NCI-H128 (cell line): ENCODE measurements around the gene ELFN2.

Experiments
- DNase-seq: peaks from one replicate; lab custom pipeline; 2025; ENCODE audit not compliant: unreplicated experiment; lab: John Stamatoyannopoulos, UW

Gene ELFN2

DNA sequence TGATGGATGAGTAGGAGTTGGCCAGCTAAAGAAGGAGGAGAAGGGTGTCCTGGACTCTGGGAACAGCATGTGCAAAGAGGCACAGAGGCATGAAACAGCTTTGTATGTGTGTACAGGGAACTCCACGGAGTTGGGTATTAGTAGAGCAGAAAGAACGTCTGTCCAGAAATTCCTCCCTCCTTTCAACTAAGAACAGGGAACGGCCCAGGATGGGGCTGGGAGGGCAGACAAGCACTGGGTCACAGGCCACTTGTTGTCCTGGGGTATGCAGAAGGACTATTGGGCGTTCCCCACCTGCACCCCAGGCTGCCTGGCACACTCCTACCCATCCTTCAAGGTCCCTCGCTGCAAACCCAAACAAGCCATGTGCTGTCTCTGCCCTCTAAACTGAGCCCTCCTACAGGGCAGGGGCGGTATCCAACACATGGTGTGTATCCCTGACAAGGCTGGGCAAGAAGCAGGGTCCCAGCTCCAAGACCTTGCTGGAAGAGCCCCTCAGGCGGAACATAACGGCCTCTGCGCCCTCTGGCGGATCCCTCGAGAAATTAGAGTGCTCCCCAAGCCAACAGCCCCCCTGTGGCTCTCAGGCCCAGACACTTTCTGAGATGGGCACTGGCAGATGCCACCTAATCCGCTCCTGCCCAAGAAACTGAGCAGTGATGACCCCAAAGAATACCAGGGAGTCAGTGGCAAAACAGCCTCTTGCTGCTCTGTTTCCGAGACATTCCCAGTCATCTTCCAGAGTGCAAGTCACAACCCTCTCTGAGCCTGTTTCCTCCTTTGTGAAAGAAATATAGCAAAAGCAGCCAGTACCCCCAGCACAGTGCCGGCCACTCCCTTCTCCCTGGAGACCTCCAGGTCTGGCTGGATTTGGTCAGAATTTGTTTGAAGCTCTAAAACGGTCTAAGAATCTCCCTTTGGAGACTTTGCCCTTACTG is 1.6 kb upstream of the ELFN2 start:
- DNase-seq: no peak

DNA sequence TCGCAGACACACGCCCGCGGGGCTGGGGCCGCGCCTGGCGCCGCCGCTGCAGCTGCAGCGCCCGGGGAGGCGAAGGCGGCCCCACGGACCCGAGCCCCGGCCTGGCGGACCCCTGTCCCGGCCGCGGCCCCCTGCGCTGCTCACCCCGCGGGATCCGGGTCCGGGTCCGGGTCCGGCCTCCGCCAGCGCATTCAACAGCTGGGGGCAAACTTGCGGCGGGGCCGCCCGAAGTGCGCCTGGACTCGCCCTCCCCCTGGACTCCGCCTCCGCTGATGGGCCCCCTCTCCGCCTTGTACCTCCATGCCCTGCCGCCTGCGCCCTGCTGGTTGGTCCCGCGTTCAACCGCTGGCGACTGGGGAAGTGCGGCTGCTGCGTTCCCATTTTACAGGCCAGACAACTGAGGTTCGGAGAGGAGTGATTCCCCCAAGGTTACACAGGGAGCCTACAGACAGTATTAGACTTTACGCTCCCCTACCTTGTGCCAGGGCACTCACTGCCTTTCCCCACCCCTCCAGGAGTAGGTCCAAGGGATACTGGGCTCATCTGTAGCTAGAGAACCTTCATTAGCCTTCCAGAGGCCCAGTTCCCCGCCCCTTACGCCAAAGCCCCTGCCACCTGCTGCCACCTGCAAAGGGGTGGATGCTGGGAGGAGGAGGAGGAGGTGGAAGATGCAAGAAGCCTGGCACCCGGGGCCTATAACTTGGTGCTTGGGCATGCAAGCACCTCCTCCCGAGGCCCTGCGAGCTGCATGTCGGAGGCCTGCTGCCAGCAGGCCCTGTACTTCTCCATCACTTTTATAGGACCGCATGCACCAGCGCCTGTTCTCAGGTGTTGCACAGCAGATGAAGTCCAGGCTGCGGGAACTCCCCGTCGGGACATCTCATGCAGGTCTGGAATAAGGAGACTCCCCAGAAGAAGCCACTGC is 694 bp upstream of the ELFN2 start:
- DNase-seq: no peak

DNA sequence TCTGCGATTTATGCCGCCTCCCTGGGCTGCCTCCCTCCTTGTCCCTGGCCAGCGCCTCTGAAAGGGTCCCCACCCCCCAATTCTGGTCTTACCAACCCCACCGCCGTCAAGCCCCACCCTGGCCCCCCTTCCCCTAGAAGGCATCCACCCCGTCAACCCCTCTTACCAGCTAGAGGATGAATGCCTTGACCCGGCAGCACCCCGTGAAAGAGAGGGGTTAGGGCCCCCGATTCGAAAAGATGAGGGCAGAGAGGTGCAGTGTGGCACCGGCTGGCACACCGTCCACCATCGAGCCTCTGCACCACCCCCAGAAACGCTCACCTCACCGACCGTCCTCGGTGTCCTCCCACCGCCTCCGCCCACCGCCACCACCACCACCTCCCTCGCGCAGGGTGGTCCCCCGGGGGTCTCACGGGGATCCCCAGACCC is 559 bp downstream of the ELFN2 start:
- DNase-seq: no peak

DNA sequence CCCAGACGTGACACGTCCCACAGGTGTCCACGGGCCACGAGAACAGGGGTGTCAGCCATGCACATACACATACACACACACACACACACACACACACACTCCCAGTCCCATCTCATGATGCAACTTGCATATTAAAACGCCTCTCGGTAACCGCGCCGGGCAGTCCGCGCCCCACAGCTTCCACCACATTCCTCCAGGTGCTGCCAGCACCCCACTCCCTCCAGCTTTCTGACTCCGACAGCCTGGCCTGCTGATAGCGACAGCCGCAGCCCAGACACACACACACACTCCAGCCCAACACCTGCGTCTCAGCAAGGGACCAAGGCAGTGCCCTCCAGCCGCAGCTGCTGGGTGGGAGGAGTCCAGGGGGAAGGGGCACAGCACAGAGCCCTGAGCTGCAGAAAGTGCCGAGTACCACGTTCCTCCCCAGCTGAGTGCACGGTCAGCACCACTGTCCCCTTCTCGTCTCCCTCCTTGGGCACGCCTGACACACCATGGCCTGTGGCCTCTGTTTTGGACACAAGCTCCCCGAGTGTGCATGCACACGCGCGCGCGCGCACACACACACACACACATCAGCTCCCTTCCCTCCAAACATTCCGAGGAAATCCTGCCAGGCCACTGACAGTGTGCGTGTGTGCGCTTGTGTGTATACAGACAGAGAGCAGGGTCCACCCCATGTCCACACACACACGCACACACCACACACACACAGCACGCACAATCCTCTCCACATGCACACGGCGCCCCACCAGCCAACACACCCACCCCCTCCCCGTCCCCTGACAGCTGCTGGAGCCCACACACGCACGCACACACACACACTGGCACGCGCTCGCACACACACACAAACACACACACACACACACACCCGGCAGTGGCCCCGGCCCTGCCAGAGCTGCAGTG is 1.2 kb downstream of the ELFN2 start:
- DNase-seq: no peak

DNA sequence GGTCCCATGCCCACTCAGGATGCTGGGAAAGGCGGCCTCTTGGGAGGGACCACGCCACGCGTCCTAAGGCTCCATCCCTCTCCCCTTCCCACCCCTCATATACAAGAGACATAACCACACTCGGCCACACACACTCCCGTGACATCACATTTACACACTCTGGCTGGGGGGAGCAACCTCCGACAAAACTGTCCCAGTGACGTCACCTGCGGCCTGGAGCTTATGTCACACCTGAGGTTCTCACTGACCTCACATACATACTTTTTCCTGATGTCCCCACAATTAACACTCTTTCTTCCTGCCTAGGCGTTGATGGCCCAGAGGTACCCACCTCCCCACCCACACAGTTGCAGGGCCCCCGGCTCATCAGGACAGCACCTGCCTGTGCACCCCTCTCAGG is 1.9 kb downstream of the ELFN2 start:
- DNase-seq: no peak

DNA sequence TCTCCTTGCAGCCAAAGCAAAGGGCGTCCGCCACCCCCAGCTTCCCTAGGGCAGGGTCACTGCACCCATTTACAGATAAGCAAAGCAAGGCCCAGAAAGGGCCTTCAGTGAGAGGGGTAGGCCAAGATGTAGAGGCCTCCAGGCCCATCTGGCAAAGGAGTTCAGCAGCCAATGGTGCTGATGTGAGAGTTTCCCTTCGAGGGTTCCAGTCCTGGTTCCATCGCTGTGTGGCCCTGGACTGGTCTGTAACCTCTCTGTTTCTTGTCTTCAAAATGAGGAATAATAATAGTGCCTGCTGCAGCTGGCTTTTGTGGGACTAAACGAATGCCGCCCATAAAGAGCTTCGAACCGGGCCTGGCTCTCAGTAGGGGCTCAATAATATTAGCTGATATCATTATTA is 4.0 kb downstream of the ELFN2 start:
- DNase-seq: no peak

DNA sequence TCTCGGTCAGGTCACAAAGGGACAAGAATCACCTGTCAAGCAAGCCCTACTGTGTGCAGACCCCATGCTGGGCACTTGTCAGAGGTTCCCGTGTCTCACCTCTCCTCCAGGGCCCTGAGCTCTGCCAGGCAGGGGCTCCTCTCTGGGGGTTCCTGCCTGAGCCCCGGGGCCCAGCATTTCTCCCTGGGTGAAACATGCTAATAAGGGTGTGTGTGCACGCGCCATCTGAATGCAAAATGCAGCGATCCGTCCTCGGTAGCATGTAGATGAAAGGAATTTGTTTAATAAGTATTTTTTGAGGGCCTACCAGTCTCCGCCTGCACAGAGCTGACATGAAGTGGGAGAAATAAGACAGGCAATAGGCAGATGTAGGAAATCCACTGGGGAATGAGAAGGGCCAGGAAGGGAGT is 5.8 kb downstream of the ELFN2 start:
- no peak for DNase-seq

DNA sequence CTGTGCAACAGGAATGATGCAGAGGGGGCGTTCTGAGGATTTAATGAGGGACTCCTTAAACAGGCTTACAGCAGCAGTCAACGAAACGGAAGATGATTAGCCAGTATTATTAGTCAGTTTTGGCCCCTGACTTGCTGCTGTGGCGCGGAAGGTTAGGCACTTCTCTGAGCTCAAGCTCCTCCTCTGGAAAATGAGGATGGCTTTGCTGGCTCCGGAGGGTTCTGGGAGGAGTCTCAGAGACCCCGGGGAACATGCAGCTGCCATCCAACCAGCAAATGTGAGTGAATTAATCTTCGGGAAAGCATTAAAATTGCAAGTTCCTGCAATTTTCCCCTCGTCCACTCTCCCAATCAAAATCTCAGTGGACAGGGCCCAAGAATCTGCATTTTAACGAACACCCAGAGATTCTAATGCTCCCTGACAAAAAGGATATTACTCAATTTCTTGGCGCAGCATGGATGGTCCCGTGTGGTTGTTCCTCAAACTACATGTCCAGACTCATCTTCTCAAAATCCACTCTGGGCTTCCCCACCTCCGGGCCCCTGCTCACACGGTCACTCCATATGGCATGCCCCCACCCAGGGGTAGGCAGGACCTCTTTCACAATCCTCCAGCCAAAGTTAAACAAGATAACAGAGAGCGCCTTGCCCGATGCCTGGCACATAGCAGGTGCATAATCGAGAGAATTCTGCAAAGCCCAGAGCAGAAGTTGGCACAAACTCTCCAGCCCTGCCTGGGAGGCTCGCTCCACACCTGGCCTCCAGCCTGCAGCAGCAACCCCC is 6.4 kb downstream of the ELFN2 start:
- DNase-seq: no peak

DNA sequence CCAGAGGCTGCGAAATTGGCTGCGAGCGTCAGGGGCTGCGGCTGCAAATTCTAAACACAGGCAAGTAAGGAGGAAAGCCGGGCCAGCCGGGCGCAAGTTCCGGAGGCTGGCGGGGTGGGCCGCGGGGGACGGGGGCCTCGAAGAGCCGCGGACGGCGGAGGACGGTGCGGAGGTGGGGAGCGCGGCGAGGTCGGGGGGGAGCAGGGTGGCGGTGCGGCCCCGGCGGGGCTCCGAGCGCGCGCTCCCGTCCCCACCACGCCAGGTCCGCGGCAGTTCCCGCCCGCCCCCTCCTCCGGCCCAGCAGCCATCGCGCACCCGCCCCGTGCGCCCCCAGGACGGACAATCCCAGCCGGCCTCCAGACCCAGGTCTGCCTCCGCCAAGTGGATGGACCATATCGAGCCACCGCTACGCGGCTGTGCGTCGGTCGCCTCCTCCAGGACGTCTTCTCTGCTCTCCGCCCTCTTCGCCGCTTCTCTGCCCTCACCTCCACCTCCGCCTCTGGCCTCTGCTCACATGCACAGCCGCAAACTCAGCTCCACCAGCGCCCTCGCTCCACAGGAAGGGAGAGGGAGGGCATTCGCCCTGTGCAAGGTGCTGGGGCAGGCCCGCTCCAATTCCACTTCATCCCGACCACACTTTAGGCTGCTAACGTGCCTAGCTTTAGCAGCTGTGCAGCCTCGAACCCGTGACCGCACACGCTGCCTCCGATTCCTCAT is 7.2 kb downstream of the ELFN2 start:
- DNase-seq: no peak

DNA sequence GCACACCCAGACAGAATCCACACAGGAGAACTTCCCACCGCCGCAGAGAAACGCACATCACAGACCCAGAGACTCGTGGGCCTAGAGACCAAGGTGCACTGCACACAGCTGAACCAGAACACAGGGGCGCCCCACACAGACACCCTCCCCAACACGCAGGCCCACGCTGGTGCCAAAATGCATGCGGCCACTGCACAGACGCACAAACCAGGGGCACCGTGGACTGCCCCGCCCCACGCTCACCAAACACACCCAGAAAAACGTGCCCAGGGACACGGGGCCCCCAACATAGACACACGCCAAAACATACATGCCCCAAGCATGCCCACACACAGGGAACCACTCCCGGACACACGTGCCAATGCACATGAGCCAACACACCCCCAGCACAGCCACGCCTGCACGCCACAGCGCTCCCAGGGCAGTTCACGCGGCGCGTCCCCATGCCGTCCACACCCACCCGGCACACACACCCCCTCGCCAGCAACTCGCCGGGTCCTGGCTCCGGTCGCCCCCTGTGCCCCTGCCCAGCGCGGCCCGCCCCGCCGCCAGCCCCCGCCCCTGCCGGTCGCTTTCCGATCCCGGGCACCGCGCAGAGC is 7.8 kb downstream of the ELFN2 start:
- DNase-seq: no peak

DNA sequence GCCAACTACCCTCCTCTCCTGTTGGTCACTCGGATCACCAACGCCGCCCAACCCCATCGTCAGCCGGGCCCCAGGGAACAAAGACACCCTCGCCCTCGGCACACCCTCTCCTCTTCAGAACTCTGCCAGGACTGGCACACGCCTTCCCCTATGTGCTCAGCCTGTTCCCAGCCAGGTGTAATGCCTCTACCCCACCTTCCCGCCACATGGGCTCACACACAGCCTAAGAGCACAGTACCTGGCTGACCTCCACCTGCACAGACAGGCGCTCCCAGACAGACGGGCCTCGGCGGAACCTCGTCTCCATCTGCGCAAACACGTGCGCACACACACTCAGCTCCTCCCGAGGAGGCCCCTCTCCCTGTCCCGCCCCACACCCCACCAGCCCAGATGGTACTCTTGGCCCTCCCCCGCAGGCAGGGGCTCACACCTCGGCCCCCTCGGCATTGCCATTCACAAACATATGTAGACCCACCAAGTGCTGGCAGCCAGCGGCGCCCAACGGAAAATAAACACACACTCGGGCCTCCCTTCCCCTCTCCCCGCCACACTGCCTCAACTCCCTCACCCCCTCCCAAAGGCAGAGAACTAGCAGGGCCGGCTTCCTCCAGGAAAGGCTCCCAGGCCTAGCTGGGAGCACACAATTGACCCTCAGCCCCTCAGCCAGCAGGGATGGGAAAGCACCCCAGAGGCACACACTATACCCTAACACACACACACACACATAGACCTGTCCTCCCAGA is 8.5 kb downstream of the ELFN2 start:
- DNase-seq: no peak

DNA sequence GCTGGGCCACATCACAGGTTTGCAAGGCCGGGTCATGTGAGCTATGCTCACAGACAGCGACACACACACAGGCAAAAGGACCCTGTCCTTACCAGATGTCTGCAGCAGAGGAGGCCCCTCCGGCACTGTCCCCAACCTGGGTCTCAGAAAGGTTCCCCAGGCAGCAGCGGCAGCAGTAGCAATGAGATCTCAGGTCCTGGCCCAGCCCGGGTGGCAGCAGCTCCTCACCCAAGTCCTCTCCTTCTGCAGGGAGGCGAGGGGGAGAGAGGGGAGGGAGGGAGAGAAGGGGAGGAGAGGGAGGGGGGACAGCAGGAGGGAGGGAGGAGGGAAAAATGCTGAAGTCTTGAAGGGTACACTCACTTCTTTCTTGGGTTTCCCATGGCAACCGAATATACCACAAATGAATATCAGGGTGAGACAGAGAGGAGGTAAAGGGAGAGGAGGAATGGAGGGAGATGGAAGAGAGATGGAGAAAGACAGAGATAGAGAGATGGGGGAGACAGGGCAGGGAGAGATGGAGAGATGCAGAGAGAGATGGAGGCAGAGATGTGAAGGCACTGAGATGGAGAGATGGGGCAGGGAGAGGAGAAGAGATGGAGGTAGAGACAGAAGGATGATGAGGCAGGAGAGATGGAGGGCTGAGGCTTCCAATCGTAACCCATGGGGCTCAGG is 9.5 kb downstream of the ELFN2 start:
- DNase-seq: no peak

DNA sequence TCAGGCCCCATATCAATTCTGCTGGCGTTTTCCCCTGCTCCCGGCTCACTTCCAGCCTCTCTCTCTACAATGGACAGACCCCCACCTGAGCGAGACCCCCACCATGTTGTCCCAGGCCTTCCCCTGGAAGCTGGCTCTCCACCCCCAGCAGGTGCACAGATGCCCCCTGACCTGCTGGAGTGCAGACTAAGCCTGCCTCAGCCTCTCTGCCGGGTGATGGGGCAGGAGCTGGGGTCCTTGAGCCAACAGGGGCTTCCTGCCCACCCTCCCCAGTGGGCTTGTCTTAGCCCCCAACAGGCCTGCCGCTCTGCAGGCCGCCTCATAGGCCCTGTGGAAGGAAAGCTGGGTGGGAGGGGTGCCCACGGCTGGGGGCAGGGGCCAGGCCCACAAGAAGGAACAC is 10.0 kb downstream of the ELFN2 start:
- no peak for DNase-seq

DNA sequence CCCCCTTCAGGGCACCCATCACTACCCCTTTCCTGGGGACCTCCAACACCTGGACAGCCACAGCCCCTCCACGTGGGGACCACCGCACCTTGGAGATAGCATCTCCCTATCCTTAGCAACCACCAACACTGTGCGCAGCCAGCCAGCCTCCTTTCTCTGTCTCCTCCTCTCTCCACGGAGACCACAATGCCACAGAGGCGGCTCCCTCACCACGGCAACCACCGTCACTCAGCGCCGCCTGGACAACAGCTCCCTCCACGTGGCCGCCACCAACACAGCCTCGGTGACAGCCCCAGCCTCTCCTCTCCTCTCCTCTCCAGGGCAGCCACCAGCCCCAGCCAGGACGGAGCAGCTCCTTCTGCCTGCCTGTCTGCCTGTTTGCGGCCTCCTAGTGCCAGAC is 10.5 kb downstream of the ELFN2 start:
- DNase-seq: no peak

DNA sequence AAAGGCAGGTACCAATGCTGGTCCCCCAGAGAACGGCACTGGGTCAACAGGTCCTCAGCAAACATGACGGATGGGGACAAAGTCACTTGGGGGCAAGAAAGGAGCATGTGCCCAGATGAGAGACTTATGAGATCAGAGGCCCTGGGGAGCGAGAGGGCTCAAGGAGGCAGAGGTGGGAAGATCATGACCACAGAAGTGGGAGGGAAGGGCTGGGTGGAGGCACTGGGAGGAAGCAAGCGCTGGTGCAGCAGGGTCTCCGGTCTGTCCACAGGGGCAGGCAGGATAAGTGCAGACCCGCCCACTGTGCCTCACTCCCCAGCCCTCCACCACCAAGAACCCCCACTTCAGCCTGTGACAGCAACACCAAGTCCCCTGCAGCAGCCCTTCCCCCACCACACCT is 10.9 kb downstream of the ELFN2 start:
- DNase-seq: no peak

DNA sequence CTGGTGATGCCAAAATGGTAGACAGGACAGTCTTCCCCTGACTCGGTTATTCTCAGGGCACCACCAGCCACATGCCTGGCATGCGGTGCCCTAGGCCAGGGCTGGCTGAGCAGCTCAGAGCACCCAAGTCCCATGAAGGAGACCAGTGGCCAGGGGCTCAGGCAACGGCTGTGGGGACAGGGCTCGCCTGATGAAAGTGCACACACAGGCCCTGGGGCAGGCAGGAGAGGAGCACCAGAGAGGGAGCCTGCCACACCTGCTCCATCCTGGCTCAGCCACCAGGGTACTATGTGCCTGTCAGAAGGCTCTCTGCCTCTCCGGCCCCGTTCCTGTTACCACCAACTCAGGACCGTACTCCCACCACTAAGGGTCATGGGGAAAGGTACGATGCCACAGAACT is 12.1 kb downstream of the ELFN2 start:
- DNase-seq: no peak

DNA sequence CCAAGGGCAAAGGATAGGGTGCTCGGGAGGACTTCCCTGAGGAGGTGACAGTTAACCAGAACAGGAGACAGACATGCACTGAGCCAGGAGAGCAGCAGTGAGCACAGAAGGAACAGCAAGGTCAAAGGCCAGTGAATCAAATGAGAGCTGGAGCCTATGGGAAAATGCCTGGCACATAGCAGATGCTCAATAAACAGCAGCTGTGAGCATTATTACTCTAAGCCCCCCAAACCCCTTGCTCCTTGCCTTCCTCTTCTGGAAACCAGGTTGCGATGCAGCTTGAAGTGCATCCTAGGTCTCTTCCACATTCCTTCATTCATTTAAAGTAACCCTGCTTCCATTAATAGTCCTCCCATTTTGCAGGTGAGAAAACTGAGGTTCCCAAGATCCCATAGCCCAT is 13.0 kb downstream of the ELFN2 start:
- DNase-seq: no peak

DNA sequence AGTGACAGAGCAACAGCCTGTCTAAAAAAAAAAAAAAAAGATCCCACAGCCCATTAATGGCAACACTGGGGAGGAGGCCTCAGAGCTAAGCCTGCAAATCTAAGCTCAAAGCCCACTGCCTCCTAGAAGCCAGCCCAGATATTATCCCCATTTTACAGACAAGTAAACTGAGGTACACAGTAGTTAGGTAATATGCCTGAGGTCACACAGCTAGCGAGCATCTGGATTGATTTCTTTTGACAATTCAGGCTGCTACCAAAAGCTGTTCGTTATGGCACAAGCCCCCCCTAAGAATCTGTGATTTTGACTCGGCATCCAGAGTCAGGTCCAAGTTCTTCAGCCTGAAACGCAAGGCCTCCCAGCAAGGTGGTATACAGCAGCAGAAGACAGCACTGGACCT is 13.7 kb downstream of the ELFN2 start:
- DNase-seq: no peak
